Transverse colon (tissue), 4 donors: ENCODE results near the gene PLA1A.
"Not testable (repeated sequence)": the region's sequence is repeated elsewhere in the genome, so short reads cannot be mapped to it uniquely, and the experiment has no call there.

ENCODE experiments used
- EP300 ChIP-seq: sonication (generic); formaldehyde crosslinking; IDR thresholded peaks from one replicate; pipeline ENCODE4 v1.6.1; 2017; ENCODE audit warnings: antibody characterized with exemption, low read depth
- POLR2AphosphoS5 ChIP-seq, 3 donors: sonication (generic); formaldehyde crosslinking; IDR thresholded peaks; one replicate each; pipeline ENCODE4 v1.6.1; 2016; ENCODE audit warnings: antibody characterized with exemption in 3 of 3
- TF ChIP-seq, protein P1 (sequence below), 5 experiments: fragments of 200-600 bp in 3 of 5; fragments of 450-650 bp in 2 of 5; sonication (generic) in 3 of 5; IDR thresholded peaks; 1 replicate in 2 of 5; 2 replicates in 3 of 5; pipeline ENCODE4 v1.5.1; 2016 to 2017; ENCODE audit warnings: antibody characterized with exemption in 5 of 5, inconsistent platforms in 3 of 5, mild to moderate bottlenecking in 2 of 5, moderate library complexity in 1 of 5

DNA sequence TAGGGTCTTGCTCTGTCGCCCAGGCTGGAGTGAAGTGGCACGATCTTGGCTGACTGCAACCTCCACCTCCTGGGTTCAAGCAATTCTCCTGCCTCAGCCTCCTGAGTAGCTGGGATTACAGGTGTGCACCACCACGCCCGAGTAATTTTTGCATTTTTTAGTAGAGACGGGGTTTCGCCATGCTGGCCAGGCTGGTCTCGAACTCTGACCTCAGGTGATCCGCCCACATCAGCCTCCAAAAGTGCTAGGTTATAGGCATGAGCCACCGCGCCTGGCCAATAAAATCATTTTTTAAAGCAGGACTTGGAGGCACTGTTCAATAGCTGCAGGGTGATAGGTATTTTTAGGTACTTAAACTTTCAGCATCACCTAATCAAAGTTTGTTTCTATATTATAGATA, 80.5 kb downstream of the PLA1A start:
- TF ChIP-seq, protein P1, sequence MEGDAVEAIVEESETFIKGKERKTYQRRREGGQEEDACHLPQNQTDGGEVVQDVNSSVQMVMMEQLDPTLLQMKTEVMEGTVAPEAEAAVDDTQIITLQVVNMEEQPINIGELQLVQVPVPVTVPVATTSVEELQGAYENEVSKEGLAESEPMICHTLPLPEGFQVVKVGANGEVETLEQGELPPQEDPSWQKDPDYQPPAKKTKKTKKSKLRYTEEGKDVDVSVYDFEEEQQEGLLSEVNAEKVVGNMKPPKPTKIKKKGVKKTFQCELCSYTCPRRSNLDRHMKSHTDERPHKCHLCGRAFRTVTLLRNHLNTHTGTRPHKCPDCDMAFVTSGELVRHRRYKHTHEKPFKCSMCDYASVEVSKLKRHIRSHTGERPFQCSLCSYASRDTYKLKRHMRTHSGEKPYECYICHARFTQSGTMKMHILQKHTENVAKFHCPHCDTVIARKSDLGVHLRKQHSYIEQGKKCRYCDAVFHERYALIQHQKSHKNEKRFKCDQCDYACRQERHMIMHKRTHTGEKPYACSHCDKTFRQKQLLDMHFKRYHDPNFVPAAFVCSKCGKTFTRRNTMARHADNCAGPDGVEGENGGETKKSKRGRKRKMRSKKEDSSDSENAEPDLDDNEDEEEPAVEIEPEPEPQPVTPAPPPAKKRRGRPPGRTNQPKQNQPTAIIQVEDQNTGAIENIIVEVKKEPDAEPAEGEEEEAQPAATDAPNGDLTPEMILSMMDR (IDR thresholded peaks at IDR 0.05) = not testable (repeated sequence)
- not testable (repeated sequence) for TF ChIP-seq POLR2AphosphoS5 (IDR thresholded peaks at IDR 0.05); EP300
